AG09319 (cell line): ENCODE measurements around the gene PCDH9.
"Not testable (repeated sequence)": the region's sequence is repeated elsewhere in the genome, so short reads cannot be mapped to it uniquely, and the experiment has no call there.

Experiments used
- DNase-seq: peaks from one replicate; pipeline ENCODE4 v3.0.0-alpha.2; 2010; ENCODE audit warnings: low read depth; ENCODE audit errors: extremely low read depth
- TF ChIP-seq, protein P1 (sequence below): IDR thresholded peaks from 2 replicates; pipeline ENCODE4 v1.5.1; 2011; ENCODE audit warnings: low read depth, mild to moderate bottlenecking, inconsistent platforms, low read length, moderate library complexity

Gene PCDH9

DNA sequence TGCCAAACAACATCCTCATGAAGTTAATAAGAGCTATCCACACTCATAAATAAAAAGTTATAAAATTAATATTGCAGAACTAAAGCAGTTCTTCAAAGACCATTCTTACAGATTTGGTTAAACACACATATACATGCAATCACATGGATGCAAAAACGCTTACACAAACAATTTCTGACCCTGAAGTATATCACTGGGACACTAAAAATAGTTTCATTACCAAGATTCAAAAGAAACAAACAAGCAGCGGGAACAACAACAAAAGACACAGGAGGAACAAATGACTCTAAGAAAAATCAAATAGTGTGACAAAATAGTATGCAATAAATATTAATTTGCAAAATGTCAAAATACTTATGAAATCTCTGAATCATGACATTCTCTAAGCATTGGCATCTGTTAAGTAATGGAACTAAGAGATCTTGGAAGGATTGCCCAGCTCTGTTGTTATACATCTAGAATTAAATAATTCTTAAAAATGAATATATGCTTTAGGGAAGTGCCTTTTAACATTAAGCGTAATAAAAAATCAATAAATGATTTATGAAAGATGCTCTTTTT, 132.2 kb downstream of the PCDH9 start:
- DNase-seq, result no peak
- TF ChIP-seq, protein P1, sequence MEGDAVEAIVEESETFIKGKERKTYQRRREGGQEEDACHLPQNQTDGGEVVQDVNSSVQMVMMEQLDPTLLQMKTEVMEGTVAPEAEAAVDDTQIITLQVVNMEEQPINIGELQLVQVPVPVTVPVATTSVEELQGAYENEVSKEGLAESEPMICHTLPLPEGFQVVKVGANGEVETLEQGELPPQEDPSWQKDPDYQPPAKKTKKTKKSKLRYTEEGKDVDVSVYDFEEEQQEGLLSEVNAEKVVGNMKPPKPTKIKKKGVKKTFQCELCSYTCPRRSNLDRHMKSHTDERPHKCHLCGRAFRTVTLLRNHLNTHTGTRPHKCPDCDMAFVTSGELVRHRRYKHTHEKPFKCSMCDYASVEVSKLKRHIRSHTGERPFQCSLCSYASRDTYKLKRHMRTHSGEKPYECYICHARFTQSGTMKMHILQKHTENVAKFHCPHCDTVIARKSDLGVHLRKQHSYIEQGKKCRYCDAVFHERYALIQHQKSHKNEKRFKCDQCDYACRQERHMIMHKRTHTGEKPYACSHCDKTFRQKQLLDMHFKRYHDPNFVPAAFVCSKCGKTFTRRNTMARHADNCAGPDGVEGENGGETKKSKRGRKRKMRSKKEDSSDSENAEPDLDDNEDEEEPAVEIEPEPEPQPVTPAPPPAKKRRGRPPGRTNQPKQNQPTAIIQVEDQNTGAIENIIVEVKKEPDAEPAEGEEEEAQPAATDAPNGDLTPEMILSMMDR, result no peak

DNA sequence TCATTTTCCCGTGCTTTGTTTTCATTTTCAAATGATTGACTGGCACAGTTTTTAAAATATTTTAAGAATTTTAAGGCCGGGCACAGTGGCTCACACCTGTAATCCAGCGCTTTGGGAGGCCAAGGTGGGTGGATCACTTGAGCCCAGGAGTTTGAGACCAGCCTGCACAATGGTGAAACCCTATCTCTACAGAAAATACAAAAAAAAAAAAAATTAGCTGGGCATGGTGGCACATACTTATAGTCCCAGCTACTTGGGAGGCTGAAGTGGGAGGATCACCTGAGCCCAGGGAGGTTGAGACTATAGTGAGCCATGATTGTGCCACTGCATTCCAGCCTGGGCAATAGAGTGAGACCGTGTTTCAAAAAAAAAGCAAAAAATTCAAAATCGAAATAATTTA, 133.2 kb downstream of the PCDH9 start:
- not testable (repeated sequence) for DNase-seq

DNA sequence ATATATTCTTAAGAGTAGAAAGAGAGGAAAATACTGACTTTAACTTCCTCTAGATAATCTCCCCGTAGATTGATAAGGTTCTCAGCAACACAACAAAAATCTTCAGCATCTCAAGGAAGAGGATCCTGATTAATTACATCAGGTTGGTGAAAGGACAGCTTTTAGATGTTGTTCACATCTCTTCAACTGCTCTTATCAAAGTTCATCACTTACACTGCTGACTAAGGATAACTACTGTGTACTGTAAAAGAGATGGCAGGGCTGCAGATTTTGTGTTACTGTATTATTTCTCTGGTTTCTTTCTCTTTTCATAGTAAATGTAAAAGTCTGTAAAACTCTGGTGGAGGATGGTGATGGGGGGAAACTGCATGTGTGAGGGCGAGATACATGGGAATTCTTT, 133.7 kb downstream of the PCDH9 start:
- DNase-seq, result no peak
- TF ChIP-seq, protein P1, result no peak

DNA sequence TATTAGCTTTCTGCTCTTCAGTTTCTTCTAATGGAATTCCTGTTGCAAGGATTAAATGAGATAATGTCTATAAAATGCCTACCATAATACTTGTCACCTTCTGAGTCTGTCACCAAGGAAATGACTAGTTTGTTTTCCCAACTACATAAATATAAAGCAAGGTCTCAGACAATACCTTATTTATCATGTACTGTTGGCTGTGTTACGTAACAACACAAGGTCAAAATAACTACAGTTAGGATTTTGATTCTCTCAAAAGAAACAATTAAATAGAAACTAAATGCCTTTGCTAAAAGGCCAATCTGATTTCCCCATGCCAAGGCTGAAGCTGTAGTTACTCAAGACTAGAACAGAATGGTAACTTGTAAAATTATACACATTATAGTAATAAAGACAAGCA, 134.5 kb downstream of the PCDH9 start:
- TF ChIP-seq, protein P1, result no peak
- no peak for DNase-seq

DNA sequence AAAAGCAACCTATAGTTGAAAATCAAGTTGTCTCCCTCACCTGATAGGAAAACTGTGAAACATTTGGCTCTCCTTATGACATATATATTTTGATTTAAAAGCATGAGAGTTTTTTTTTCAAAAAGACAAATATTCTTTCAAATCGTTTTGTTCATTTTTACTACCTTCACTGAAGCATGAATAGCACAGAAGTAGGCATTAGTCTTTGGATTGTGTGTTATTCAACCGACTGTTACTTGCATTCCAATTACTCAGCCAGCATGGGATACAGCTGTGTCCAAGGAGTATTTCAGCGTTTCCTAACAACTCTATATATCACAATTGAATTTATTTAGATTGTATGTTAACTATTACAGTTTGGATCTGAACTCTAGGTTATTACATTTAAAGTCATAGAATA, 135.2 kb downstream of the PCDH9 start:
- DNase-seq, result no peak
- TF ChIP-seq, protein P1, result no peak

DNA sequence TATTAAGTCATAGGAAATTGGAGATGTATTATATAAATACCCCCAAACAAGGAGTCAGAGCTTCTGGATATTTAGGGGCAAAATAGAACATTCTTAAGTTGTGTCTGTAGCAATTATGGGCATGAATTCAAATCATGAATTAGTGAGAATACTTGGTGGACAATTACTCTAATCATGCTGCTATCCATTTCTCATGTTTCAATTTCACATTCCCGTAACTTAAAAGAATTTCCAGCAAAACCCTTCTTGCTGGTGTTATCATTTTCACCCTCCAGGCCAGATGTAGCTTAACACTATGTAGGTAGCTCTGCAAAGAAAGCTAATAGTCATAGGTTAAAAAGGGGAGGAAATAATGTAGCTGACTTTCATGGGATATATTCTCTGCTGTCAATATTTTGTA, 136.1 kb downstream of the PCDH9 start:
- no peak for DNase-seq
- TF ChIP-seq, protein P1, result no peak

DNA sequence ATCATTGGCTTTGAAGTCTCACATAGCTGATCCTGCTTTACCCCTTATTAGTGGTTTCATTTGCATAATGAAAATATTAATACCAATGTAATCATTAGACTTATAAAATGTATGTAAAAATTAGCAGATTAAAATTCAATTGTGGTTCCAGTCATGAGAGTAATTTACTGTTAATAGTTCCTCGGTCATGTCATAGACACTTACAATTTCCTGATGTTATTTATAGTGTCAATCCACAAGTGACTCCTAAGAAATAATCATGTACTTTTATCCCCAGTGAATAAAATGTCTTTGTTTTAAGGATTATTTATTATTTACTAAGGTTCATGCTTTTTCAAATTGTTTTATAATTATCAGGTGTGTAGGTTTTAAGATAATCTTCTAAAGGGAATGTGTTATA, 138.5 kb downstream of the PCDH9 start:
- TF ChIP-seq, protein P1, result no peak

DNA sequence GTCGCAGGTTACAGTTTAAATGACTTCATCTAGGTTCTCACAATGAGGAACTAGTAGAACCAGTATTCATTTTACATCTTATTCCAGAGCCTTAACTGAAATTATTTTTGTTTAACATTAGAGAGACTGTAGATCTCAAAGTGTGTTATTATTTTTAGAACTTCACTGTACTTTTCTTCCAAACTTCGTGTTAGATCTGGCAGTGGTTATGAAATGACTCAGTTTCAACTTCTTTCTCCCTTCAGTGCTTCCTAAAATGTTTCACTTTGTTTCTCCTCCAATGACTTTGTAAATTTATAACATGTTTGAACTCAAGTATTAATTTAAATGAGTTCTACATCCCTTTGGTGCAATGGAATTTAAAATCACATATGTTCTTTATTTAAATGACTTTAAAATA, 139.3 kb downstream of the PCDH9 start:
- TF ChIP-seq, protein P1, result no peak
- DNase-seq, result no peak

More for the DNA sequence above, 138.5 kb downstream of the PCDH9 start:
- DNase-seq, result no peak
